K562 (cell line): ENCODE data around the gene SDC3. TPM values are rescaled to one million over a fixed set of nuclear protein-coding genes. Genes with fewer than 3 reads are reported as not detected.

Experiments
- CHD2 ChIP-seq: IDR thresholded peaks from 2 replicates; pipeline ENCODE4 v1.6.1; 2011; ENCODE audit warnings: low read depth, low read length
- HLTF ChIP-seq: fragments of 450-650 bp; IDR thresholded peaks from 2 replicates; pipeline ENCODE4 v1.6.1; 2016
- IRF2 ChIP-seq: sonication (generic); formaldehyde crosslinking; IDR thresholded peaks from 2 replicates; pipeline ENCODE4 v1.8.1; 2022; ENCODE audit warnings: mild to moderate bottlenecking, missing genetic modification reagents
- MYNN ChIP-seq, 2 experiments: sonication (generic); formaldehyde crosslinking in 1 of 2; IDR thresholded peaks; 2 replicates each; pipeline versions ENCODE4 v1.5.0 to v1.6.1; 2016 to 2020; ENCODE audit warnings: antibody characterized with exemption in 1 of 2, missing genetic modification reagents in 1 of 2
- NKRF ChIP-seq: fragments of 450-650 bp; IDR thresholded peaks from 2 replicates; pipeline ENCODE4 v1.6.1; 2016; ENCODE audit warnings: borderline replicate concordance
- NONO ChIP-seq, 2 experiments: fragments of 200-400 bp in 1 of 2; fragments of 450-650 bp in 1 of 2; formaldehyde crosslinking in 1 of 2; IDR thresholded peaks; 2 replicates each; pipeline ENCODE4 v1.6.1; 2017; ENCODE audit warnings: low read depth in 2 of 2, mild to moderate bottlenecking in 2 of 2, moderate library complexity in 2 of 2, low read length in 1 of 2
- NR2C1 ChIP-seq, 2 experiments: fragments of 450-650 bp; IDR thresholded peaks; 2 replicates each; pipeline ENCODE4 v1.6.1; 2017; ENCODE audit warnings: mild to moderate bottlenecking in 2 of 2, antibody characterized with exemption in 1 of 2, inconsistent platforms in 1 of 2, missing compliant biosample characterization in 1 of 2, missing genetic modification characterization in 1 of 2
- POLR2H ChIP-seq: IDR thresholded peaks from 2 replicates; pipeline ENCODE4 v1.6.1; 2016; ENCODE audit warnings: missing genetic modification characterization, low read depth, mild to moderate bottlenecking, control low read depth, missing compliant biosample characterization, moderate library complexity
- RBBP5 ChIP-seq: fragments of 200-600 bp; sonication (generic); IDR thresholded peaks from 2 replicates; pipeline ENCODE4 v1.6.1; 2012; ENCODE audit warnings: borderline replicate concordance, mild to moderate bottlenecking, low read length, control low read depth, inconsistent platforms; ENCODE audit not compliant: insufficient read depth, poor library complexity, severe bottlenecking
- RCOR1 ChIP-seq, 2 experiments: IDR thresholded peaks; 2 replicates each; pipeline ENCODE4 v1.6.1; 2012; ENCODE audit warnings: low read depth in 2 of 2, low read length in 2 of 2, borderline replicate concordance in 1 of 2, improper control_type of control experiment in 1 of 2
- TCF7 ChIP-seq: sonication (generic); IDR thresholded peaks from 2 replicates; pipeline ENCODE4 v1.6.1; 2016; ENCODE audit warnings: antibody characterized with exemption, borderline replicate concordance
- THRAP3 ChIP-seq: fragments of 450-650 bp; IDR thresholded peaks from 2 replicates; pipeline ENCODE4 v1.6.1; 2016; ENCODE audit warnings: mild to moderate bottlenecking, inconsistent platforms, borderline replicate concordance
- ZBED1 ChIP-seq: IDR thresholded peaks from 2 replicates; pipeline ENCODE4 v1.6.1; 2014
- ZEB2 ChIP-seq: fragments of 450-650 bp; IDR thresholded peaks from 2 replicates; pipeline ENCODE4 v1.6.1; 2016
- ZFX ChIP-seq: sonication (generic); formaldehyde crosslinking; IDR thresholded peaks from 2 replicates; pipeline ENCODE4 v1.8.0; 2022; ENCODE audit warnings: mild to moderate bottlenecking, missing genetic modification reagents, moderate library complexity
- ZNF583 ChIP-seq: fragments of 250-450 bp; sonication (Bioruptor Pico); IDR thresholded peaks from 2 replicates; pipeline ENCODE4 v1.4.0; 2020
- ZNF785 ChIP-seq: fragments of 250-450 bp; sonication (Bioruptor Pico); IDR thresholded peaks from 2 replicates; pipeline ENCODE4 v1.4.0; 2020; ENCODE audit warnings: mild to moderate bottlenecking
- ZNF79 ChIP-seq: fragments of 250-450 bp; sonication (Bioruptor Pico); IDR thresholded peaks from 2 replicates; pipeline ENCODE4 v1.4.0; 2020; ENCODE audit warnings: low read depth, mild to moderate bottlenecking, moderate library complexity
- polyA plus RNA-seq, 8 experiments: library from polyadenylated mRNA; depleted of rRNA in 4 of 8; stranded (reverse) in 5 of 8; unstranded in 3 of 8; fragments of >200 nt; fragmentation: Nextera tagmentation in 2 of 8; fragmentation: Illumina TruSeq in 1 of 8; extraction: Ambion mirVana in 2 of 8; extraction: Trizol in 1 of 8; gene quantifications; 2 replicates each; pipeline versions ENCODE4 v1.2.1 to v1.2.3, GENCODE V29; 2011 to 2014; ENCODE audit warnings: inconsistent platforms in 1 of 8, missing spikeins in 1 of 8
- total RNA-seq, 7 experiments: library from RNA; depleted of rRNA in 6 of 7; stranded (reverse); fragments of >200 nt in 6 of 7; fragmentation: Illumina TruSeq in 2 of 7; extraction: Trizol in 2 of 7; gene quantifications; 2 replicates each; pipeline versions ENCODE4 v1.2.1 to v1.2.3, GENCODE V29; 2011 to 2021; ENCODE audit warnings: low replicate concordance in 1 of 7
- TF ChIP-seq, protein P1 (sequence below): sonication (generic); formaldehyde crosslinking; IDR thresholded peaks from 2 replicates; pipeline ENCODE4 v1.8.0; 2022; ENCODE audit warnings: mild to moderate bottlenecking, missing genetic modification reagents
- TF ChIP-seq, protein P2 (sequence below): sonication (generic); formaldehyde crosslinking; IDR thresholded peaks from 2 replicates; pipeline ENCODE4 v1.8.0; 2023; ENCODE audit warnings: missing genetic modification reagents, mild to moderate bottlenecking, borderline replicate concordance

SDC3 gene
- total and polyA plus RNA-seq, 9 of the 15 experiments (the other 6 are each of a cell fraction or from before 2014, with no cell fraction given): 0.38 to 44.1 (median 12.1) TPM

DNA sequence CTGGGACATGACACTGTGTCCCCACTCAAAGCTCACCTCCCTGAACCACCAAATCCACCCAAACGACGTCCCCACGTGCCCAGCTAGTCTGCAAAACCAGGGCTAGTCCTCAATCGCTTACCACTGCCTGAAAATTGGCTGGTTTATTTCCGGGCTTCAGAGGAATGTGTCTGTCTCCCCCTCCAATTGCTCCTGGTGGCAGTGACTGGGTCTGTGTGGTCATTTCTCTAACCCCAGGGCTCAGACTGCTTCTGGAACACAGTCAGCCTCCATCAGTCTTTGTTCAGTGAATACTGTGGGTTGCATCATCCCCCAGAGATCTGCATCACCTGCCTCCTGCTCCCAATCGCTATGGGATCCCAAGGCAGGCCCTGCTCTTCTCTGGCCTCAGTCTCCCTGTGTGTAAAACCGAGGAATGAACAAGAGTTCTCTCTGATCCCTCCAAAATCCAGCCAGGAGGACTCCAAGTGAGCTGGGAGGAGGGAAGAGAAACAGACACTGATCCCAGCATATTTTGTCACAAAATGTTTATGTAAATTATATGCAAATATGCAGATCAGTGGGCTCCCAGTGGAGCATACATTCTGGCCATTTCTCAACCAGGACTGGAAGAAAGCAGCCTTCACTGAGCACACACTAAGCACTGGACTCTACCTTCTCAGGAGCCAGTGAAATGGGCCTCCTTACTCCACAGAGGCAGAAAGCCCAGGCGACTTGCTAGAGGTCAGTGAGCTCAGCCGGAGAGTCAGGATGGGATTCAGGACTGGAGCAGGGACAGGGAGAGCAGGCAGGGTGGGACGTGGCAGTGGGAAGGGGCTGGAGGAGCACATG lies 20.9 kb downstream of the SDC3 start (continued):
- TF ChIP-seq, protein P1, sequence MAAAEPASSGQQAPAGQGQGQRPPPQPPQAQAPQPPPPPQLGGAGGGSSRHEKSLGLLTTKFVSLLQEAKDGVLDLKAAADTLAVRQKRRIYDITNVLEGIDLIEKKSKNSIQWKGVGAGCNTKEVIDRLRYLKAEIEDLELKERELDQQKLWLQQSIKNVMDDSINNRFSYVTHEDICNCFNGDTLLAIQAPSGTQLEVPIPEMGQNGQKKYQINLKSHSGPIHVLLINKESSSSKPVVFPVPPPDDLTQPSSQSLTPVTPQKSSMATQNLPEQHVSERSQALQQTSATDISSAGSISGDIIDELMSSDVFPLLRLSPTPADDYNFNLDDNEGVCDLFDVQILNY: 0 out of 2 replicates have a peak, but pooled peaks have one; percentile 25
- TF ChIP-seq THRAP3: no peak
- TF ChIP-seq, protein P2, sequence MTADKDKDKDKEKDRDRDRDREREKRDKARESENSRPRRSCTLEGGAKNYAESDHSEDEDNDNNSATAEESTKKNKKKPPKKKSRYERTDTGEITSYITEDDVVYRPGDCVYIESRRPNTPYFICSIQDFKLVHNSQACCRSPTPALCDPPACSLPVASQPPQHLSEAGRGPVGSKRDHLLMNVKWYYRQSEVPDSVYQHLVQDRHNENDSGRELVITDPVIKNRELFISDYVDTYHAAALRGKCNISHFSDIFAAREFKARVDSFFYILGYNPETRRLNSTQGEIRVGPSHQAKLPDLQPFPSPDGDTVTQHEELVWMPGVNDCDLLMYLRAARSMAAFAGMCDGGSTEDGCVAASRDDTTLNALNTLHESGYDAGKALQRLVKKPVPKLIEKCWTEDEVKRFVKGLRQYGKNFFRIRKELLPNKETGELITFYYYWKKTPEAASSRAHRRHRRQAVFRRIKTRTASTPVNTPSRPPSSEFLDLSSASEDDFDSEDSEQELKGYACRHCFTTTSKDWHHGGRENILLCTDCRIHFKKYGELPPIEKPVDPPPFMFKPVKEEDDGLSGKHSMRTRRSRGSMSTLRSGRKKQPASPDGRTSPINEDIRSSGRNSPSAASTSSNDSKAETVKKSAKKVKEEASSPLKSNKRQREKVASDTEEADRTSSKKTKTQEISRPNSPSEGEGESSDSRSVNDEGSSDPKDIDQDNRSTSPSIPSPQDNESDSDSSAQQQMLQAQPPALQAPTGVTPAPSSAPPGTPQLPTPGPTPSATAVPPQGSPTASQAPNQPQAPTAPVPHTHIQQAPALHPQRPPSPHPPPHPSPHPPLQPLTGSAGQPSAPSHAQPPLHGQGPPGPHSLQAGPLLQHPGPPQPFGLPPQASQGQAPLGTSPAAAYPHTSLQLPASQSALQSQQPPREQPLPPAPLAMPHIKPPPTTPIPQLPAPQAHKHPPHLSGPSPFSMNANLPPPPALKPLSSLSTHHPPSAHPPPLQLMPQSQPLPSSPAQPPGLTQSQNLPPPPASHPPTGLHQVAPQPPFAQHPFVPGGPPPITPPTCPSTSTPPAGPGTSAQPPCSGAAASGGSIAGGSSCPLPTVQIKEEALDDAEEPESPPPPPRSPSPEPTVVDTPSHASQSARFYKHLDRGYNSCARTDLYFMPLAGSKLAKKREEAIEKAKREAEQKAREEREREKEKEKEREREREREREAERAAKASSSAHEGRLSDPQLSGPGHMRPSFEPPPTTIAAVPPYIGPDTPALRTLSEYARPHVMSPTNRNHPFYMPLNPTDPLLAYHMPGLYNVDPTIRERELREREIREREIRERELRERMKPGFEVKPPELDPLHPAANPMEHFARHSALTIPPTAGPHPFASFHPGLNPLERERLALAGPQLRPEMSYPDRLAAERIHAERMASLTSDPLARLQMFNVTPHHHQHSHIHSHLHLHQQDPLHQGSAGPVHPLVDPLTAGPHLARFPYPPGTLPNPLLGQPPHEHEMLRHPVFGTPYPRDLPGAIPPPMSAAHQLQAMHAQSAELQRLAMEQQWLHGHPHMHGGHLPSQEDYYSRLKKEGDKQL (CRISPR knock-in tag): no peak
- no peak for TF ChIP-seq NONO (IDR thresholded peaks at IDR 0.05; ENCODE audit: low read depth in 2 of 2, low read length in 1 of 2)
- TF ChIP-seq ZNF785: no peak
- no peak for TF ChIP-seq CHD2
- TF ChIP-seq TCF7: no peak
- peak; percentile 28 for TF ChIP-seq RBBP5
- no peak for TF ChIP-seq ZBED1
- TF ChIP-seq NKRF: no peak
- no peak for TF ChIP-seq HLTF
- TF ChIP-seq ZEB2: peak; percentile 63
- TF ChIP-seq RCOR1 (IDR thresholded peaks at IDR 0.05; ENCODE audit: borderline replicate concordance in 1 of 2, low read depth in 2 of 2, low read length in 2 of 2): peak in 1 of 2 experiments; percentile 76; a peak in 2 of 4 replicates
- TF ChIP-seq POLR2H: peak; percentile 73
- no peak for TF ChIP-seq IRF2 (CRISPR knock-in tag)
- peak; percentile 72; the same call in 1 of the 2 replicates for TF ChIP-seq ZNF583 (CRISPR knock-in tag)
- no peak; the same call in 1 of the 2 replicates for TF ChIP-seq ZFX
- TF ChIP-seq NR2C1 (IDR thresholded peaks at IDR 0.05): no peak
- peak; percentile 62 for TF ChIP-seq NR2C1 (tag; IDR thresholded peaks at IDR 0.05)
- 0 out of 2 replicates have a peak, but pooled peaks have one; percentile 7 for TF ChIP-seq ZNF79 (CRISPR knock-in tag)
- TF ChIP-seq MYNN (IDR thresholded peaks at IDR 0.05): no peak
- TF ChIP-seq MYNN (CRISPR knock-in tag; IDR thresholded peaks at IDR 0.05): no peak
